Activated CD8-positive, alpha-beta T cell treated with anti-CD3 and anti-CD28 coated beads, Interleukin-2, amount 10 ng/mL, durations not matched to agents 7 days and 5 days (primary cell): ENCODE measurements around the gene ZNRF4. TPM values are rescaled to one million over a fixed set of nuclear protein-coding genes. Genes with fewer than 3 reads are reported as not detected.
"Not testable (repeated sequence)": the region's sequence is repeated elsewhere in the genome, so short reads cannot be mapped to it uniquely, and the experiment has no call there.

Source experiments
- ATAC-seq: fragments of 150-1000 bp; cut with Tn5 transposase; one replicate; pipeline ENCODE4 v1.10.0; 2021; ENCODE audit warnings: moderate library complexity
- CTCF ChIA-PET: fragments of 350-600 bp; sonication (Branson Sonifier 250); formaldehyde crosslinking; loops from one replicate; lab custom pipeline; 2021; ENCODE audit warnings: antibody characterized with exemption; lab: Charles Lee
- POLR2A ChIA-PET: fragments of 350-600 bp; sonication (Branson Sonifier 250); formaldehyde crosslinking; loops from one replicate; lab custom pipeline; 2021; ENCODE audit warnings: antibody characterized with exemption; lab: Charles Lee
- DNase-seq: peaks from one replicate; pipeline ENCODE4 v3.0.0-alpha.2; 2020
- H3K27ac Mint-ChIP-seq: one replicate; pipeline ENCODE4 v1.8.0; 2021; ENCODE audit warnings: mild to moderate bottlenecking, mixed read lengths
- H3K27me3 Mint-ChIP-seq: one replicate; pipeline ENCODE4 v1.8.0; 2021; ENCODE audit warnings: low read depth, mixed read lengths
- H3K36me3 Mint-ChIP-seq: one replicate; pipeline ENCODE4 v1.8.0; 2021; ENCODE audit warnings: low read depth, mixed read lengths
- H3K4me1 Mint-ChIP-seq: one replicate; pipeline ENCODE4 v1.8.0; 2021; ENCODE audit warnings: low read depth, mixed read lengths
- H3K4me3 Mint-ChIP-seq: one replicate; pipeline ENCODE4 v1.8.0; 2021; ENCODE audit warnings: mild to moderate bottlenecking, mixed read lengths
- H3K9me3 Mint-ChIP-seq: one replicate; pipeline ENCODE4 v1.8.0; 2022; ENCODE audit warnings: mixed read lengths; ENCODE audit not compliant: insufficient read depth
- total RNA-seq, 2 experiments: library from RNA; stranded (reverse); gene quantifications; one replicate each; pipeline ENCODE4 v1.2.3, GENCODE V29; 2021

Gene ZNRF4
- not detected for total RNA-seq

GRCh38 chr19:5455367-5456129 is at the start of gene ZNRF4:
TSS of gene ZNRF4 (plus strand) at chr19:5455417. CDS start at chr19:5455492, 75 bp downstream.
- Mint-ChIP-seq H3K9me3 (no peaks in the 10 kb centered on the region), H3K4me1 (no peaks in the 10 kb centered on the region), H3K4me3 (no peak within 1 kb of the TSS), H3K36me3 (no peaks in the 10 kb centered on the region), H3K27ac (no peak within 1 kb of the TSS), H3K27me3 (no peaks in the 10 kb centered on the region)
- CTCF ChIA-PET, result no interaction called here
- POLR2A ChIA-PET, result no interaction called here
- ATAC-seq (no peak), DNase-seq (no peak)

GRCh38 chr19:5406198-5406597 is 49.0 kb upstream of the ZNRF4 start:
- H3K4me1 Mint-ChIP-seq, H3K27me3 Mint-ChIP-seq, CTCF ChIA-PET, ATAC-seq, POLR2A ChIA-PET, H3K36me3 Mint-ChIP-seq, DNase-seq, H3K27ac Mint-ChIP-seq, H3K4me3 Mint-ChIP-seq, H3K9me3 Mint-ChIP-seq: not testable (repeated sequence)

- ATAC-seq (no peak), DNase-seq (no peak)
- Mint-ChIP-seq H3K27me3 (no peaks in the 10 kb centered on the region), H3K4me3 (no peak overlapping the region), H3K27ac (no peak overlapping the region), H3K9me3 (peaks cover 5% of the 10 kb centered on the region), H3K4me1 (no peaks in the 10 kb centered on the region), H3K36me3 (no peaks in the 10 kb centered on the region)
- ChIA-PET CTCF (no interaction called here), POLR2A (no interaction called here)
Measured at GRCh38 chr19:5406816-5407215, 48.4 kb upstream of the ZNRF4 start.

GRCh38 chr19:5407356-5407755 is 47.9 kb upstream of the ZNRF4 start:
- Mint-ChIP-seq H3K9me3 (peaks cover 5% of the 10 kb centered on the region), H3K4me3 (no peak overlapping the region), H3K36me3 (no peaks in the 10 kb centered on the region), H3K27me3 (no peaks in the 10 kb centered on the region), H3K4me1 (no peaks in the 10 kb centered on the region), H3K27ac (no peak overlapping the region)
- no peak for DNase-seq
- no peak for ATAC-seq
- CTCF ChIA-PET, result no interaction called here
- POLR2A ChIA-PET, result no interaction called here

GRCh38 chr19:5417495-5418436 is 37.5 kb upstream of the ZNRF4 start:
- POLR2A ChIA-PET, result no interaction called here
- Mint-ChIP-seq H3K27me3 (peaks cover 2% of the 10 kb centered on the region), H3K4me3 (no peak overlapping the region), H3K36me3 (no peaks in the 10 kb centered on the region), H3K9me3 (no peaks in the 10 kb centered on the region), H3K27ac (no peak overlapping the region), H3K4me1 (no peaks in the 10 kb centered on the region)
- no peak for DNase-seq
- CTCF ChIA-PET, result no interaction called here
- no peak for ATAC-seq

- DNase-seq (no peak), ATAC-seq (no peak)
- no peaks in the 10 kb centered on the region for H3K36me3 Mint-ChIP-seq
- no peaks in the 10 kb centered on the region for H3K4me1 Mint-ChIP-seq
- no peak overlapping the region for H3K4me3 Mint-ChIP-seq
- no peaks in the 10 kb centered on the region for H3K9me3 Mint-ChIP-seq
- ChIA-PET POLR2A (no interaction called here), CTCF (no interaction called here)
- H3K27ac Mint-ChIP-seq, result no peak overlapping the region
- peaks cover 2% of the 10 kb centered on the region for H3K27me3 Mint-ChIP-seq
Measured at GRCh38 chr19:5418677-5419076, 36.5 kb upstream of the ZNRF4 start.

- H3K4me1 Mint-ChIP-seq, result no peaks in the 10 kb centered on the region
- peaks cover 3% of the 10 kb centered on the region for H3K27me3 Mint-ChIP-seq
- CTCF ChIA-PET, result no interaction called here
- no peak overlapping the region for H3K27ac Mint-ChIP-seq
- H3K4me3 Mint-ChIP-seq, result no peak overlapping the region
- DNase-seq, result no peak
- no peaks in the 10 kb centered on the region for H3K36me3 Mint-ChIP-seq
- POLR2A ChIA-PET, result no interaction called here
- no peaks in the 10 kb centered on the region for H3K9me3 Mint-ChIP-seq
- ATAC-seq, result no peak
Measured at GRCh38 chr19:5420953-5421352, 34.3 kb upstream of the ZNRF4 start.

- Mint-ChIP-seq H3K4me3 (no peak overlapping the region), H3K27me3 (peaks cover 3% of the 10 kb centered on the region), H3K4me1 (no peaks in the 10 kb centered on the region), H3K27ac (no peak overlapping the region), H3K9me3 (no peaks in the 10 kb centered on the region), H3K36me3 (no peaks in the 10 kb centered on the region)
- ChIA-PET CTCF (no interaction called here), POLR2A (no interaction called here)
- no peak for ATAC-seq
- DNase-seq, result no peak
Measured at GRCh38 chr19:5423567-5424125, 31.6 kb upstream of the ZNRF4 start.

GRCh38 chr19:5424192-5424973 is 30.8 kb upstream of the ZNRF4 start:
- Mint-ChIP-seq H3K9me3 (no peaks in the 10 kb centered on the region), H3K4me3 (no peak overlapping the region), H3K27me3 (peaks cover 3% of the 10 kb centered on the region), H3K36me3 (no peaks in the 10 kb centered on the region), H3K27ac (no peak overlapping the region), H3K4me1 (no peaks in the 10 kb centered on the region)
- DNase-seq (no peak), ATAC-seq (no peak)
- ChIA-PET CTCF (no interaction called here), POLR2A (no interaction called here)

- H3K4me1 Mint-ChIP-seq, result no peaks in the 10 kb centered on the region
- peaks cover 3% of the 10 kb centered on the region for H3K27me3 Mint-ChIP-seq
- ChIA-PET CTCF (interaction anchor here (1.3 kb wide), 1 partner anchor 123 kb away, joined by 3 read pairs; no protein-coding TSS in a partner anchor), POLR2A (no interaction called here)
- no peaks in the 10 kb centered on the region for H3K36me3 Mint-ChIP-seq
- no peak overlapping the region for H3K27ac Mint-ChIP-seq
- no peak overlapping the region for H3K4me3 Mint-ChIP-seq
- no peak for DNase-seq
- ATAC-seq, result no peak
- no peaks in the 10 kb centered on the region for H3K9me3 Mint-ChIP-seq
Measured at GRCh38 chr19:5425260-5425659, 30.0 kb upstream of the ZNRF4 start.

GRCh38 chr19:5430237-5430636 is 25.0 kb upstream of the ZNRF4 start:
- Mint-ChIP-seq H3K4me1 (no peaks in the 10 kb centered on the region), H3K36me3 (no peaks in the 10 kb centered on the region), H3K9me3 (no peaks in the 10 kb centered on the region), H3K4me3 (no peak overlapping the region), H3K27ac (no peak overlapping the region), H3K27me3 (no peaks in the 10 kb centered on the region)
- DNase-seq (no peak), ATAC-seq (no peak)
- POLR2A ChIA-PET, result no interaction called here
- CTCF ChIA-PET, result no interaction called here
